Ammon's horn (tissue), 1 donor: ENCODE results near the gene ACTR3C.
A peak's percentile ranks its signal among the peaks of the same experiment; 100 is the strongest.
"Not testable (repeated sequence)": the region's sequence is repeated elsewhere in the genome, so short reads cannot be mapped to it uniquely, and the experiment has no call there.

Source experiments
- DNase-seq: peaks from one replicate; pipeline ENCODE4 v3.0.0-alpha.2; 2016; ENCODE audit warnings: low spot score

Gene ACTR3C

DNA sequence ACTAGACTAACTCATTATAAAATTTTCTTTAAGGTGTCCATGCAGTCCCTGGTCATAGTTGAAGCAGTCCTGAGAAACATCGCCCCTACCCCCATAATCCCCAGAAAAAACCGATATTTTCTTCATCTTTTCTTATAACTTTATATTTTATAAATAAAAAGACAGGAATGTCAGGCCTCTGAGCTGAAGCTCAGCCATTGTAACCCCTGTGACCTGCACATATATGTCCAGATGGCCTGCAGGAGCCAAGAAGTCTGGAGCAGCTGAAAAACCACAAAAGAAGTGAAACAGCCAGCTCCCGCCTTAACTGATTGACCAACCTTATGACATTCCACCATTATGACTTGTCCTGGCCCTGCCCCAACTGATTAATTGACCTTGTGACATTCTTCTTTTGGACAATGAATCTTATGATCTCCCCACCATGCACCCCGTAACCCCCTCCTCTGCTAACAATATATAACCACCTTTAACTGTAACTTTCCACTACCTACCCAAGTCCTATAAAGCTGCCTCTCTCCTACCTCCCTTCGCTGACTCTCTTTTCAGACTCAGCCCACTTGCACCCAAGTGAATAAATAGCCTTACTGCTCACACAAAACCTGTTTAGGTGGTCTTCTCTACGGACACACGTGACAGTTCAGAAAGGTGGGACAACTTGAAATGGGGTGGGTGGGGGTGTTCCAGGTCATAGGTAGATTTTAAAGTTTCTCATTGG, 10.5 kb downstream of the ACTR3C start:
- DNase-seq, result not testable (repeated sequence)

DNA sequence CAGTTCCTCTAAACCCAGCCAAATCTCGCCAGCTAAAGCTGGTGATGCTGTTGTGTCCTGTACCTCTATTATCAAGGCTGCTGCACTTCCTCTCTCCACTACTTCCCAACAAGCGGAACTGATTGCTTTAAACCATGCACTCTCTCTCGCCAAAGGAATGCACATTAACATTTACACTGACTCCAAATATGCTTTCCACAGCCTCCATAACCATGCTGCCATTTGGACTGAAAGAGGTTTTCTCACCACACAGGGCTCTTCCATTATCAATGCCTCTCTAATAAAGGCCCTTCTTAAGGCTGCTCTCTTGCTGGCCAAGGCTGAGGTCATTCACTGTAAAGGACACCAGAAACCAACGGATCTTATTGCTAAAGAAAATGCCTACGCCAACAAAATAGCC, 11.6 kb downstream of the ACTR3C start:
- DNase-seq, result no peak

- no peak for DNase-seq
Measured at GRCh38 chr7:150311146-150311545, 12.2 kb downstream of the ACTR3C start.

DNA sequence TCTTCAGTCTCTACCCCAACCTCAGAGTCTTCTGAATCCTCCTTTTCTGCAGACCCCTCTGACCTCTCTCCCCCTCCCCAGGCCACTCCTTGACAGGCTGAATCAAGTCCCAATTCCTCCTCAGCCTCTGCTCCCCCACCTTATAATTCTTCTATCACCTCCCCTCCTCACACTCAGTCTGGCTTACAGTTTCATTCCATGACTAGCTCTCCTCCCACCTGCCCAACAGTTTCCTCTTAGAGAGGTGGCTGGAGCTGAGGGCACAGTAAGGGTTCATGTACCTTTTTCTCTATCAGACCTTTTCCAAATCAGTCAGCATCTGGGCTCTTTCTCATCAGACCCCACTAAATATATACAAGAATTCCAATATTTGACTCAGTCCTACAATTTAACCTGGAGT, 14.8 kb downstream of the ACTR3C start:
- no peak for DNase-seq

- no peak for DNase-seq
Measured at GRCh38 chr7:150307904-150308303, 15.4 kb downstream of the ACTR3C start.

DNA sequence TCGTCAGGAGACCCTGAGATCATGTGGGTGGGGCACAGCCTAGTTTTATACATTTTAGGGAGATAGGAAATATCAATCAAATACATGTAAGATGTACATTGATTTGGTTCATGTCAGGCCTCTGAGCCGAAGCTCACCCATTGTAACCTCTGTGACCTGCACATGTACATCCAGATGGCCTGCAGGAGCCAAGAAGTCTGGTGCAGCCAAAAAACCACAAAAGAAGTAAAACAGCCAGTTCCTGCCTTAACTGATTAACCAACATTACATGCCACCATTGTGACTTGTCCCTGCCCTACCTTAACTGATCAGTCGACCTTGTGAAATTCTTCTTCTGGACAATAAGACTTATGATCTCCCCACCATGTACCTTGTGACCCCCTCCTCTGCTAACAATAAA, 16.2 kb downstream of the ACTR3C start:
- no peak for DNase-seq

DNA sequence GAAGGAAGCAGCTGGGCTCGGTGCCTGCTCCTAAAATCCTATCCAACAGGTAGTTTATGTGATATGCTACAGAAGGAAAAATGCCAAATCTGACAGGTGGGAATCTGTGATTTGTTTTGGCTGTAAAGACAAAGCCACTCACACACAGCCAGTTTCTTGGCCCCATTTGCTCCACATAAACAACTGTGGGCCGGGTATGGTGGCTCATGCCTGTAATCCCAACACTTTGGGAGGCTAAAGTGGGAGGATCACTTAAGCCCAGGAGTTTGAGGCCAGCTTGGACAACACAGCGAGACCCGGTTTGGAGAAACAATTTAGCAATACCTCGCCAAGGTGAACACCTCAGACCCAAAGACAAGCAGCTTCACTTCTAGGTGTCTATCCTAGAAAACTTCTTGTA, 17.0 kb downstream of the ACTR3C start:
- DNase-seq, result not testable (repeated sequence)

GRCh38 chr7:150305903-150306284, 17.5 kb downstream of the ACTR3C start:
- not testable (repeated sequence) for DNase-seq

GRCh38 chr7:150305259-150305902, 18.0 kb downstream of the ACTR3C start:
- DNase-seq, result not testable (repeated sequence)

DNA sequence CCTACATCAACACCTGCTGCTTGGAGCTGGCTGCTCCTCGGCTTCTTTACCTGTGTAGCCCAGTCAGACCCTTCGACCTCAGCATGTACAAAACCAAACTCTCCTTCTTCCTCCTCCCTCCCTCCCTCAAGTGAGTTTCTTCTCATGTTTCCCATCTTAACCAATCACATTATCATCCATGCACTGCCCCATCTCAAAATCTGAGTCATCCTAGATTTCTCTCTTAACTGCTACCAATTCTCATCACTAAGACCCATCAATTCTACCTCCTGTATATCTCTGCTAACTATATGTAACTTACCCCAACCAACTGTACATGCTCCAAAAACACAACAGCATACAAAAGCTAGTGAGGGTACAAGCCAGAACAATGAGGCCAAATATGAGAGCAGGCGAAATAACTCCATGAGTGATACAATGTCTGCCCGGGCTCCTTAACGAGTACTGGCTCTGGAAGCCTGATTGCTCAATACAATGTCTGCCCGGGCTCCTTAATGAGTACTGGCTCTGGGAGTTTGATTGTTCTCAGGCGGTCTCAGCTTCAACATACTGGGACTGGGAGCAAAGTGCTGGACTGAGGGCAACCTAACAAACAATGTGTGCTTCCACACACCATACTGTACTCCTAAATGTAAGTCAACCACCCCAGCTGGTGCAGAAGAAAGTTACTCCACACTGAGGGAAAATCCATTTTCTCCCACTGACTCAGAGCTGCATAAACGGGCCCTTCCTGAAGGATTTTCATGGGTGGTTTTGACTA, 18.7 kb downstream of the ACTR3C start:
- not testable (repeated sequence) for DNase-seq

DNA sequence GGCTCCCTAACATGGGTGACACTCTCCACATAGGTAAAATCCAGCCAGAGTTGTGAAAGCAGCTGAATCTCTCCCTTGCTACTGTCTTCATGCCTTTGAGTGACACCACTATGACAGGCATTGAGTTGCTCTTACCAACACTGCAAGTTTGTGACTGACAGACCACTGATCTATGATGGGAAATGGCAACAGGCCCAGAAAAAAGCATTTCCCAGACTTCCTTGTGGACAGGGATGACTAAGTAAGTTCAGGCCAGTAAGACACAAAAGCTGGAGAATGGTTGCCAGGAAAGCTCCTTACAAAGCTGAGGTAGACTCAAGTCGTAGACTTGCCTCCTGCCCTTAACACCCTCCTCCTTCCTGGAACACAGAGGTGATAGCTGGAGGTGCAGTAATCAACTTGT, 20.4 kb downstream of the ACTR3C start:
- not testable (repeated sequence) for DNase-seq

DNA sequence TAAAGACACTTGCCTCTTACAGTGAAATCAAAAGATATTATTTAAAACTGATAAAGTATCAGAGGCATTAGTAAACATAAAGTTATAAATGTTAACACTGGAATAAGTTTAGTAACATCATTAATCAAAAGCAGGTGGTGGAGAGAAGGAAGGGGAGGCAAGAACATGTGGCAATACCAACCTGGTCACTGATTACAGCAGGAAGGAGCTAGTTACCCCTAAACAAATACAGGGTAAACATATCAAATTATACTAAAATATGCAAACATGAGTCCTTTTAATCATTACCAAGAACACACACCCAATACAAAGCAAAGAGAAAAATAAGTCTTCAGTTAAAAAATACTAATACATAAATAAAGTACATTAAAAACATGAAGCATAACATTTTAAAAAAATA, 25.4 kb downstream of the ACTR3C start:
- DNase-seq, result not testable (repeated sequence)

DNA sequence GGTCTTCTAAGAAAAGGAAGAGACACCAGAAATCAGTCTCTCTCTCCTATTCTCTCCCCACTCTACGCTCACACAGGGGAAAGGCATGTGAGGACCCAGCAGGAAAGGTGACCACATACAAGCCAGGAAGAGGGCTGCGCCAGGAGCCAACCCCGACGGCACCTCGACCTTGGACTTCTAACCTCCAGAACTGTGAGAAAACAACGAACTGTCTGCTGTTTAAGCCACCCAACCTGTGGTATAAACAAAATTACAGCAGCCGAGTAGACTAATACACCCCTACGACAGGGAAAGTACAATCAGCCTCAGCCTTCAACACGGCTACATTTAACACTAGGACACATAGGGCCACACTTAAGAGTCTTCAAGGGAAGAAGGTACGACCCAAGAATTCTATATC, 26.5 kb downstream of the ACTR3C start:
- not testable (repeated sequence) for DNase-seq

DNA sequence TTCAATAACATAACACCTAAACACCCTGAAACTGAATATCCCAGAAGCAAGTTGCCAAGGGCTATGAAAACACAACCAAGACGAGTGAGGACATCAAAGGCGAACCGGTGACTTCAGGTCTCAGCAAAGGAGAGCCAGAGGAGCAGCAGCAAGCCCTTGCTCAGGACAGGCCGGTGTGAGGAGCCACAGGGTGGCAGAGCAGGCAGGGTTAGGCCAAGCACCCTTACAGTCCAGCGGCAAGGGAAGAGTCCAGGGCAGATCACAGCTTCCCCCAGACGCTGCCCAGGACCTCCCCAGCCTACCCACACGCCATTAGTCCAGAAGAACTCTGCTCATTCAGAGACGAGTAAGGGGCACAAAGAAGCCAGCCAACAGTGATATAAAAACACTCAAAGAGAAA, 27.7 kb downstream of the ACTR3C start:
- DNase-seq, result not testable (repeated sequence)

GRCh38 chr7:150295027-150295426, 28.3 kb downstream of the ACTR3C start:
- not testable (repeated sequence) for DNase-seq

DNA sequence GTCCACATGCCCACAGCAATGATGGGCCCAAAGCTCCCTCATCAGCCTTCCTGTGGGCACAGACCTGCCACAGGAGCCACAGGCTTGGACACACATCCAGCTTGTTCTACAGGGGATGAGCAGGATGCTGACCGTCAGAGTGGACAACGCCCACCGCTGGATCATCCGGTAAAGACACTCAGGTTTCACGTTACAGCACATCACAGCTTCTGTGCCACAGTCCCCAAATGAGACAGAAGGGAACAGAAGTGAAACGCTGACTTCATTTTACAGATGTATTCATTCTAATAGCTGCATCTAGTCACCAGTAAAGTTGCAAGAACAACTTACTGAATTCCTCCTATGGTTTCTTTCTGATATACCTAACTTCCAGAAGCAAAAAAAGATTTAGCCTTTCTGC, 33.0 kb downstream of the ACTR3C start:
- not testable (repeated sequence) for DNase-seq

DNA sequence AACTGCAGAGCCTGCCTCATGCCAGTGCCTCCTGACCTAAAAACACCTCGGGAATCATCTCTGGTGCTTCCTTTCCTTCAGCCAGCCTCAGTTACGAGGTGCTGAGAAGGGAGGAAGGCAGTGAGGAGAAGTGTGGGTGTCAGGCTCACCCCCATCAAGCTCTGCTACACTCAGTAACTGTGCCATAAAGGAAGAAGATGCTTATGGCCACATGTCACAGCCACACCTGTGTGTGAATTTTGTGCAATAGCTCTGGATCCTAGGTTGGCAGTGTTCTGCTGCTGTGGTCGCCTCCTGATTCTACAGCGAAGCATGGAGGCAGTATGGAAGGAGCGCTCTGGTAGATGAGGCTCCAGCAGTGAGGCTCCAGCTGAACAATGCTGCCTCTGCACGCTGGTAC, 34.5 kb downstream of the ACTR3C start:
- not testable (repeated sequence) for DNase-seq

DNA sequence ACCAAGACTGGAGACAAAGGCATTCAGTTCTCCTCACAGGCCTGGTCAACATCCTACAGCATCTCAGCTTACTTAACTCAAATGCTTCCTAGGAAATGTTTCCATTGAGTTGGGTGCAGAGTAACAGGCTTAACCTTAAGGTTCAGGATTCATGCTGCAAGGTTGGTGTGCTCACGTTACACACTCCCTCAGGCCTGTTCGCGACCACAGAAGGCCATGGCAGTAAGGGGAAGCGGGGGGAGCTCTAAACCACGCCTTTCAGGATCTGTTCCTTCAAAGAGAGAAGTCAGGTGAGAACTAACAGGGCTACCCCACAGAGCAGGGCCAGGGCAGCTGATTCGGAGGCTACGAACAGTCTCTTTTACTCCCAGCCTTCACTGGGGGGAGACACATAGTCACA, 35.5 kb downstream of the ACTR3C start:
- DNase-seq, result not testable (repeated sequence)

- peak; percentile 14 for DNase-seq
Measured at GRCh38 chr7:150285849-150286754, 37.2 kb downstream of the ACTR3C start.

DNA sequence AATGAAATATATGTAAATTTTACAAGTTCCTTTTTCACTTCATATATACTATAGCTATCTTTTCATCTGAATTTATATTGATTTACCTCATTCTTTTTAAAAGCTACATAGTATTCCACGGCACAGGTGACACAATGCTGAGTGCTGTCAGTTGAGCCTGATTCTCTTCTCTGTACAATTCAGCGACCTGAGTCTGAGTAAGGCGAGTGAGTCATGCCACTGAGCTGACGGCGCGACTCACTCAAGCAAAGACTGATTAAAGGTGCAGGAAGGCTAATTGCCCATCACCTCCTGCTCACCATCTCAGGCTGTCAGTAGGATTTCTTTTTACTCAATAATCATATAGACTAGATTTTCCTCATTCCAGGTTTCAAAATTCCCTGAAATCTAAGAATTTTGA, 39.7 kb downstream of the ACTR3C start:
- not testable (repeated sequence) for DNase-seq

DNA sequence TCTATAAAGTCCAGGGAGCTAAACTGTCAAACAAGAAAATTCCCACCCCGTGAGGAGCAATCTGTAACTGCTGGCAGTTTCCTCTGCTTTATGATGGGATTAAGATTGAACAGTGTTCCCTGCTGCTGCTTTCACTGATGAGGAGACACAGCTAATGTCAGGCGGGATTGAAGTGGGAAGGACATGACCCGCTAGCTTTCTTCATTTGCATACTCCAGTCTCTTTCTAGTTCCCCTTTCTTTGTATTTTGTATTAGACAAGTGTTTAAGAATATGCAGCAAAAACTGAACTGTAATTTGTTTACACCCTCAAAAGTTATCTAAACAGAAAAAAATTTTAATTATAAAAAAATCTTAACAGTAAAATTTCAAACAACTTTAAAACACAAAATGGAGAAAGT, 40.2 kb downstream of the ACTR3C start:
- DNase-seq, result not testable (repeated sequence)
